CMK (cell line): ENCODE results near the gene PPP1R3D.
"Not testable (repeated sequence)": the region's sequence is repeated elsewhere in the genome, so short reads cannot be mapped to it uniquely, and the experiment has no call there.

ENCODE experiments used
- DNase-seq: peaks from one replicate; pipeline ENCODE4 v3.0.0-alpha.2; 2010; ENCODE audit warnings: low read depth

PPP1R3D gene

DNA sequence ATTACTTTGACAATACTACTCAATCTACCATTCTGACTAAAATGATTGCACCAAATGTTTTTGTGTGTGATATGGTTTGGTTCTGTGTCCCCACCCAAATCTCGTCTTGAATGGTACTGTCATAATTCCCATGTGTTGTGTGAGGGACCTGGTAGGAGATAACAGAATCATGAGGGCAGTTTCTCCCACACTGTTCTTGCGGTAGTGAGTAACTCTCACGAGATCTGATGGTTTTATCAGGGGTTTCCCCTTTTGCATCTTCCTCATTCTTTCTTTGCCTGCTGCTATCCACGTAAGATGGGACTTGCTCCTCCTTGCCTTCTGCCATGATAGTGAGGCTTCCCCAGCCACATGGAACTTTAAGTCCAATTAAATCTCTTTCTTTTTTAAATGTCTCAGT lies 27.5 kb downstream of the PPP1R3D start:
- DNase-seq = peak; percentile 56

DNA sequence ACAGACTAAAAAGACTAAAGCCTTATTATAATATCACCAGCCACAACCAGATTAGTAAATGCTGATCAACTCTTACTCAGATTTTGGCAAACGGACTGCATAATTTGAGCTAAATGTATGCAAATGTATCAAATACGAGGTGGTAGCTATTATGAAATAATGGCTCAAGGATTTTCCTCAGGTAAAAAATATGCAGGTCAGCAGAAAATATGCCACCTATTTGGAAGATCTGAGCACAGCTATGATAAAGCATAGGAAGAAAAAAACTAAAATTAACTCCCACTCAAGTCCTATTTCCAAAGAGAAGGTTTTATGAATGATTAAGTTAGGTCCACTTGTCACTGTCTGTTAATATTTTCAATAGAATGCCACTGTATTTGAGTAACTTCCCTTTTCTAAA lies 29.1 kb downstream of the PPP1R3D start:
- no peak for DNase-seq

DNA sequence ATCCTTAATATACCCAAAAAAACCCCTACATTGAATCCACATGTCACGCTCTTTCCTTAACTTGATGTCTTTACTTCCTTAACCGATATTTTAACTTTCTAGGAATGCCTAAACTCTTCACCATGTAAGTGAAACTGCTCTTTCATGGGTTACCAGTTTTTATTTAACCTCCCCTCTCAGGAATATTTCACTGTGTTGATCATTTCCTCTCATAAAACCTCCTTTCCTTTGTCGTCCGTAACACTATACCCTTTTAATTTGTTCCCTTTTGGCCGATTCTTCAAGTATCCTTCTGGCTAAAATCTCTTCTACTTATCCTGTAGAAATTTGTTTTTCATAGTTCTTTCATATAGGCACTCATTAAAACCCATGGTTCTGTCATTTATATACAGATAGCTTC lies 31.2 kb downstream of the PPP1R3D start:
- no peak for DNase-seq

DNA sequence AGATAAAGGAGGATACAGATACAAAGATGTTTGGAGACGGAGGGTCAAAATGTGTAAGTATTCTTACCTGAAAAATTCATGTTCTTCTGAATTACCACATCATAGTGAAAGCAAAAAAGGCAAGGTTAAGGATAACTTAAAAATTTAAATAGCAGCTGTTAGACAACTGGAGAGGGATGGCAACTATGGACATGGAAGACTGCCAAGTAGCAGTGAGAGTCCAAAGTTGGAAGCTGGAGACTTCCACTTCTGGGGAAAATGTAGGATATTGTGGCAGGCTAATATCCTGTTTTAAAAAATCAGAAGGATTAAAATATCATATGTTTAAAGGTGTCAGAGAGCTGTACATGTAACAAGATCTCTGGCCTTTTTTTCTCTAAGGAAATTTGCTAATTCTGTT lies 36.5 kb downstream of the PPP1R3D start:
- no peak for DNase-seq

DNA sequence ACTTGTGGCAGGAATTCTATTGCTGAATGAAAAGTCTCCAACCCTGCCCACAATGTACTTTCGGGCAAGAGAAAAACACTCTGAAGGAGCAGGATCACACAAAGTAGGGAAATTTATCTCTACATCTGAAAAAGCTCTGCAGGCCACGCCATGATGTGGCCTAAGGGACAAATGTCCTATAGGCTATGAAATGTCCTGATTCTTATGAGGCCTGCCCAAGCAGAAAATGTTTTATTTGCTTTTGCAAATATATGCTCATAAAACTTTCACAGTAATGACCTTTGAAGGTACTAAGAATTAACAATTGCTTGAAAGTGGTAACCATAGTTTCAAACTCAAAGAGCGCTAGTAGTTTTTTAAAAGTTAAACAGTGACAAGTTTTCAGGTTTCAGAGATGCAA lies 37.6 kb downstream of the PPP1R3D start:
- no peak for DNase-seq

DNA sequence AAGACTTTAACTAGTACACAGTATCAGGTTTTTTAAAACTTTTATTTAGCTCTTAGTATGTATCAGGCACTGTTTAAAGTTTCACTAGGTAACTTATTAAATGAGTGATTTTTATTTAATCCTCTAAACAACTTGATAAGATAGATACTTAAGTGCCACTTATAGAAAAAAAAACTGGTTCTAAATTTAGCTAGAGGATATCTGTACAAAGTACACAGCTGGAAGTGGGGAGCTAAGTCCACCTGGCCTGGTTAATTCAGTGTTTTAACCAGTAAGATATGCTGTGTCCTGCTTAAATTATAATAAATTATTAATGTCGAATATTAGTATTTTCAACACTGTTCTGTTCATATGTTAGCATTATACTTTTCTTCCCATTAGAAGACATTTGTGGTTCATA lies 44.2 kb downstream of the PPP1R3D start:
- no peak for DNase-seq

DNA sequence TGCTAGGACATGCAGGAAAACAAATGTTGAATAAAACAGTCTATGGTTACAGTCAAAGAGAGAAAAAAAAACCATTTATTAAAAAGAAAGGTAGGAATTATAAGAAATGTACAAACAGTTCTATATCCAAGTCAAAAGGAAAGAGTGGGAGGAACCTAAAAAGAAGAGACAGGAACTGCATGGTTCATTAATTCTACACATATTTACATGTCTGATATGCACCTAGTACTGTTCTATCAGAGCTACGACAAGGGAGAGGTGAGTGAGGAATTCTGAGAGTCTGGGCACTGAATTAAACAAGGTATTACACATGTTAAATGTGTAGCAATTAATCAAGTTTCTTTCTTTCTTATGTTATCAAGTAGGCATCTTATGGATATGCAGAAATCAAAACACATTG lies 48.5 kb downstream of the PPP1R3D start:
- no peak for DNase-seq

DNA sequence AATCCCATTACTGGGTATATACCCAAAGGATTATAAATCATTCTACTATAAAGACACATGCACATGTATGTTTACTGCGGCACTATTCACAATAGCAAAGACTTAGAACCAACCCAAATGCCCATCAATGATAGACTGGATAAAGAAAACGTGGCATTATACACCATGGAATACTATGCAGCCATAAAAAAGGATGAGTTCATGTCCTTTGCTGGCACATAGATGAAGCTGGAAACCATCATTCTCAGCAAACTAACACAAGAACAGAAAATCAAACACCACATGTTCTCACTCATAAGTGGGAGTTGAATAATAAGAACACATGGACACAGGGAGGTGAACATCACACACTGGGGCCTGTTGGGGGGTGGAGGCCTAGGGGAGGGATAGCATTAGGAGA lies 50.1 kb downstream of the PPP1R3D start:
- DNase-seq = not testable (repeated sequence)

DNA sequence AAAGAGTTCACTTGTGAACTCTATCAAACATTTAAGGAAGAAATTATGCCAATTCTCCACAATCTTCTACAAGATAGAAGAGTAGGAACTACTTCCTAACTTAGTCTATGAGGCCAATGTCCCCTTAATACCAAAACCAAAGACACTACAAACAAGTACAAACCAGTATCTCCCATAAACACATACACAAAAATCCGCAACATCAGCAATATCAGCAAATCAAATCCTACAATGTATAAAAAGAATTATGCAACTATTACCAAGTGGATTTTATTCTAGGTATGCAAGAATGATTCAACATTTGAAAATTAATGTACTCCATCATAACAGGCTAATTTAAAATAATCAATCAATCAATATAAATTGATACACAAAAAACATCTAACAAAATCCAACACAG lies 52.1 kb downstream of the PPP1R3D start:
- DNase-seq = no peak
